SIG-M5 (cell line): ENCODE results near the gene NCAPH2.
"Not testable (repeated sequence)": the region's sequence is repeated elsewhere in the genome, so short reads cannot be mapped to it uniquely, and the experiment has no call there.

ENCODE experiments used
- DNase-seq: peaks from one replicate; lab custom pipeline; 2025; lab: John Stamatoyannopoulos, UW

NCAPH2 gene

DNA sequence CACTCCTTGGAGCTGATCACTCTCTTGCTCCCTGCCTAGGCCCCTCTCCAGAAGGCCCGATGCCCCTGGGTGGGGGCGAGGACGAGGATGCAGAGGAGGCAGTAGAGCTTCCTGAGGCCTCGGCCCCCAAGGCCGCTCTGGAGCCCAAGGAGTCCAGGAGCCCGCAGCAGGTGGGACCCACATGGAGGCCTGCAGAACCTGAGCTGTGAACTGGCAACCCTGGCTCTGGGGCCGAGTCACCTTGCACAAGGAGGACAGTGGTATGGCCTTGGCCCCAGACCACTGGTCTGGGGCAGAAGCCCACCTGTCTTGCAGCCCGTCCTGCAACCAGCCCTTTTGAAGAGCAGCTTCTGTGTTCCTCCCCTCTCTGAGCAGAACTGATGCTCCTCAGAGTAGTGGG, 11.1 kb downstream of the NCAPH2 start:
- no peak for DNase-seq

DNA sequence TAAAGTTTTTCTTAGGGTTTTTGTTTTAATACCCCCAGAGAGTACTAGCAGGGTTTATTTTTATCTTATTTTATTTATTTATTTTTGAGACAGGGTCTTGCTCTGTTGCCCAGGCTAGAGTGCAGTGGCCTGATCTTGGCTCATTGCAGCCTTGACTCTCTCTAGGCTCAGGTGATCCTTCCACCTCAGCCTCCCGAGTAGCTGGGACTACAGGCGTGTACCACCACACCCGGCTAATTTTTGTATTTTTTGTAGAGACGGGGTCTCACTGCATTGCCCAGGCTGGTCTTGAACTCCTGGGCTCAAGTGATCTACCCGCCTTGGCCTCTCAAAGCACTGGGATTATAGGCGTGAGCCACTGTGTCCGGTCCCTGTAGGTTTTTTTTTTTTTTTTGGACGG, 12.2 kb downstream of the NCAPH2 start:
- not testable (repeated sequence) for DNase-seq

DNA sequence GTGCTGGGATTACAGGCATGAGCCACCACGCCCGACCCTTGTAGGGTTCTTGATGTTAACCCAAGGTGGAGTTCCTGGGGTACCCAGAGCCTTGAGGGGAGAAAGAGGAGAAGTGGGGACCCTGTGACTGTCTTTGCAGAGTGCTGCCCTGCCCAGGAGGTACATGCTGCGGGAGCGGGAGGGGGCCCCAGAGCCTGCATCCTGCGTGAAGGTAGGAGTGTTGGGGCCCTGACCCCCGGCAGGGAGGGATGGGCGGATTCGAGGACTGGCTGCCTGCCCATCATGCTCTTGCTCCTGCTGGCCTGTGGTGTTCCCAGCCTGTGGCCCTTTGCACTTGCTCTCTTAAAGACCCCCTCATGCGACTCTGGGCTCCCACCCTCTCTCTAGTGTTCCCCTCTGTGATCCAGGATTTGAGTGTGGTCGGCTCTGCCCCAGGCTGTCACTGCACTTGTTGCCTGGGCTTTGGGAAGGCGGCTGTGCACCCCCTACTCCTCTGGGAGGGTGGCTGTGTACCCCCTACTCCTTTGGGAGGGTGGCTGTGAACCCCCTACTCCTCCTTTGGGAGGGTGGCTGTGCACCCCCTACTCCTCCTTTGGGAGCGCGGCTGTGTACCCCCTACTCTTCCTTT, 12.9 kb downstream of the NCAPH2 start:
- DNase-seq = no peak

DNA sequence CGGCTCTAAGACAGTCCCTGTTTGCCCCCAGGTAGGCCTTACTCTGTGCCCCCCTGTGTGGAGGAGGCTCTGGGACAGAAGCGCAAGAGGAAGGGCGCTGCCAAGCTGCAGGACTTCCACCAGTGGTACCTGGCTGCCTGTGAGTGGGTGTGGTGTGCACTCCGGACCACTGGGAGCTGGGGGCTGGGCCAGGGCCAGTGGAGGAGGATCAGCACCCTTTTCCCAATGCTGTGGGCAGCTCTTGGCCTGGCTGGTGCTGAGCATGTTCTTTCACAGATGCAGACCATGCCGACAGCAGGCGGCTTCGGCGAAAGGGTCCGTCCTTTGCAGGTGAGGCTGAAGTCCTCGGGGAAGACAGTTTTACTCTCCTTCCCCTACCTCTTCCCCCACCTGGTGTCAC, 13.7 kb downstream of the NCAPH2 start:
- no peak for DNase-seq

DNA sequence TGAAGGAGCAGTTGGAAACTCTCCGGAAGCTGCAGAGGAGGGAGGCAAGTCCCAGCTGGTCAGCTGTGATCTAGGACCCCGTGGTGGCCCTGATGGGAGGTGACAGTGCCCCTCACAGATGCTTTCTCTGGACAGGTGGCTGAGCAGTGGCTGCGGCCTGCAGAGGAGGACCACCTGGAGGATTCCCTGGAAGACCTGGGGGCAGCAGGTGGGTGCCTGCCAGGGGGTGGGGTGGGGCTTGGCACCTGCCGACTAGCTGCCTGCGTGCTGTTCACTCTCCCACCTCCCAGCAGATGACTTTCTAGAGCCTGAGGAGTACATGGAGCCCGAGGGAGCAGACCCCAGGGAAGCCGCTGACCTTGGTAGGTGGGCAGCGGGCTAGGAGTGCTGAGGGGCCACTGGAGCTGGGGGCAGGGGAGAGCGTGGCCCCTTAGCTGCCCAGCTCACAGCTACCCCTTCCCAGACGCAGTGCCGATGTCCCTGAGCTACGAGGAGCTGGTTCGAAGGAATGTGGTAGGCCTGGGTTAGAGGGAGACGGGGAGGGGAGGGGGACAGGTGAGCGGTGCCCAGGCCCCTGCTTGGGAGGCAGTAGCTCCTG, 14.3 kb downstream of the NCAPH2 start:
- DNase-seq = no peak

DNA sequence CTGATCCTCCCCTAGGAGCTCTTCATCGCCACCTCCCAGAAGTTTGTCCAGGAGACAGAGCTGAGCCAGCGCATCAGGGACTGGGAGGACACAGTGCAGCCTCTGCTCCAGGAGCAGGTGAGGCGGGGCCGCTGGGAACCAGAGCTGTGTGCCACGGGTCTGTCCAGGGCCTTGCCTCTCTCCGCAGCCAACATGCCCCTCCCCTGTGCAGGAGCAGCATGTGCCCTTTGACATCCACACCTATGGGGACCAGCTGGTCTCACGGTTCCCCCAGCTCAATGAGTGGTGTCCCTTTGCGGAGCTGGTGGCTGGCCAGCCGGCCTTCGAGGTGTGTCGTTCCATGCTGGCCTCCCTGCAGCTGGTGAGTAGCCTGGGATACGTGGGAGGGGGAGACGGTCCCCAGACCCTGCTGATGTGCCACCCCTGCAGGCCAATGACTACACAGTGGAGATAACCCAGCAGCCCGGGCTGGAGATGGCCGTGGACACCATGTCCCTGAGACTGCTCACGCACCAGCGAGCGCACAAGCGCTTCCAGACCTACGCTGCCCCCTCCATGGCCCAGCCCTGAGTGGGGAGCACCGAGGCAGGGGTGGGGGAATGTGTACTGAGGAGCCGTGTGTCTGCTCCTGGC, 14.9 kb downstream of the NCAPH2 start:
- no peak for DNase-seq

DNA sequence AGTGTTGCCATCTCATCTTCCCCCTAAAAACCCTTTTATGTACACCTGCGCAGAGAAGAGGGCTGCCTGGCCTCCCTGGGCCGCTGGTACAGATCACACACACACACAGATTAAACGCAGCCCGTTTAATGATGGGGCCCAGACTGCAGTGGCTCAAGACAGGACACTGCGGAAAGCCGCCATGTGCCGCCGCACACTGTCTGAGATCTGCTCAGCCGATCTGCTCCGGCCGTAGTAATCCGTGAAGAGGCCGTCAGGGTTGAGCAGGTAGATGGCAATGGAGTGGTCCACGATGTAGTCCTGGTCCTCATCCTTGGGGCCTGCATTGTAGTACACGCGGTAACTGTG, 15.4 kb downstream of the NCAPH2 start:
- no peak for DNase-seq

DNA sequence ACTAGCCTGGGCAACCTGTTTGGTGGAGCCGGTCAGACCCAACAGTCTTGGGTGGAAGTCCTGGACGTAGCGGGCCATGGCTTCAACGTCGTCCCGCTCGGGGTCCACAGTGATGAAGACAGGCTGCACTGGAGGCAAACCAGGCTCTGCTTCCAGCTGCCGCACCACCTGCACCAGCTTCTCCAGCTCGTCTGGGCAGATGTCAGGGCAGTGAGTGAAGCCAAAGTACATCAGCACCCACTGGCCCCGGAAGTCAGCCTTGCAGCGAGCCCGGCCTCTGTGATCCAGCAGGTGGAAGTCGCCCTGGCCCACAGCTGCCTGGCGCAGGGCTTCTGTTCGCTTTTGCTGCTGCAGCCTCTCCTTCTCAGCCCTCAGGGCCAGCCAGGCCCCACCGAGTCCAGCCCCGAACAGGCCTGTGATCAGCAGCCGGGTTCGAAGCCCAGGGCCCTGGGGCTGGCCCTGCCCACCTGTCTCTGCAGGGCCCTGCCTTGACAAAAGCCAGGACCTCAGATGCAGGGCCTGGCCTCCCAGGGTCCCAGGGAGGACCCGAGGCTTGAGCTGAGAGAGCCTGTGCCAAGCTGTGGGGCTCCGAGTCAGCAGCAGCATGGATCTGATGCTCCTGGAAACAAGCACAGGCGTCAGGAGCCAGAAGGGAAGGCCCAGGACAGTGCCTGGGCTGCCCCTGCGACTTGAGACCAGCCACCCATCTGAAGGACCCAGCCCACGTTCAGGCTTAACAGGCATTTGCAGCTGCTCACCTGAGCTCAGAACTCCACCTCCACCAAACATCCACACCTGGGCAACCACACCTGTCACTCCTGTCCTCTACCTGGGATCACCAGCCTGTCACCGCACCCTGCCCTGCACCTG, 16.0 kb downstream of the NCAPH2 start:
- no peak for DNase-seq

DNA sequence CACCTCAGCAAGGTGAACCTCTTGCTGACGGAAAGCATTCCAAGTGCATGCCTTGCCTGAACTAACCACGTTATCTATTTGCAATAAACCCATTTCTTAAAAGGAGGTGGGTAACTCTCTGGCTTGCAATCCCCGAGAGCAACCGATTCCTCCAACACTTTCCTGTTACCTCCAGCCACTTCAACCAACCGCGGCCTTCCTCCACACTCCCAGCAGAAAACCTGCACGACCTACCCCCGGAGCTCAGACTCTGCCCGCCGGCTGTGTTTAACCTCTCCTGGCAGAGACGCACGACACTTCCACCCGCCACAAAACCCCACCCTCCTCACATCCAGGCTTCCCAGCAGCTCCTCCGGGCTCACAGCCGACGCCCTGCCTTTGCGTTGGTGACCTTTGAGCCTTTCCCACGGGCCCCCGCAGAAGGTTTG, 16.7 kb downstream of the NCAPH2 start:
- DNase-seq = no peak

DNA sequence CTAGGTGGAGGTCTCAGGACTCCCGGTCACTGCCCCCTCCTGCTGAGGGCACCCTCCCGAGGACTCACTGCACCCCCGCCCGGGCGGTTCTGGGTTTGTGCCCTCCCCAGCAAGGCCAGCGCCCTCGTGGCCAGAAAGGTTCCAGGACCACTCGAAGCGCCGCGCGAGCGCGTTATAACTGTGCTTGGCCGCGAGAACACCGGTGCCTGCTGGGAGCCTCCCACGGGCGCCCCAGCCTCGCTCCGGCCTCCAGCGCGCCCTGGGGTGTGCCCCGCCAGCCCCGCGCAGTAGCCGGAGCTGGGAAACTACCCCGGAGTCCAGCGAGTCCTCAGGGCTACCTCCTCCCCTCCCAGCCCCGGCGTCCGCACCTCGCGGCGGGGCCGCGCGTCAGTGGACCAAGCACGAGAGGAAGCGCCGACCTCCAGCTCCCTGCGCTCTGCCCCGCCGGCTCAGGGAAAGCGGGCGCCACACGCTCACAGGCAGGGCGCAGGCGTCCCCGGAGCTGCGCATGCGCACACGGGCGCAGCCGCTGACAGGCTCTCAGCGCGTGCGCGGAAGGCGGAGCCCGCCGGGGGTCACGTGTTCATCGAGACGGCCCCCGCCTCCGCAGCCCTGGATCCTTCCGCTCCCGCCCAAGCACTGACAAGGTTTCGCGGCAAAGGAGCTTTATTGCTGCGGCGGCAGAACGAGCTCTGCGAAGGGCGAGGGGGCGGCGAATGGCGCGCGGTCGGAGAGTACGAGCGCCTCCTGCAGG, 17.3 kb downstream of the NCAPH2 start, which contains the start of gene SCO2:
TSS of gene SCO2 (minus strand) at position 495 of the 754 bp plus-strand sequence. CDS start 1,187 bp downstream, outside the sequence.
- DNase-seq = no peak

DNA sequence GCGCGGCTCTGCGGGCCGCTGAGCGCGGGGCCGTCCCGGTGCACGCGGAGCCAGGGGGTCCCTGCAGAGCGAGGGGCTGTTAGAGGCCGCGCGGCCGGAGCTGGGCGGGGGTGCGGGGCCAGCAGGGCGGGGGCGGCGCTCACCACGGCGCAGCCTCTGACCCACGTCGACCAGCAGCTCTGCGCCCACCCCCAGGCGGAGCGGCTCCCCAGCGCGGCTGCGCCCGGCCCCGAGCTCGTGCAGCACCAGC, 17.8 kb downstream of the NCAPH2 start:
- DNase-seq = no peak

DNA sequence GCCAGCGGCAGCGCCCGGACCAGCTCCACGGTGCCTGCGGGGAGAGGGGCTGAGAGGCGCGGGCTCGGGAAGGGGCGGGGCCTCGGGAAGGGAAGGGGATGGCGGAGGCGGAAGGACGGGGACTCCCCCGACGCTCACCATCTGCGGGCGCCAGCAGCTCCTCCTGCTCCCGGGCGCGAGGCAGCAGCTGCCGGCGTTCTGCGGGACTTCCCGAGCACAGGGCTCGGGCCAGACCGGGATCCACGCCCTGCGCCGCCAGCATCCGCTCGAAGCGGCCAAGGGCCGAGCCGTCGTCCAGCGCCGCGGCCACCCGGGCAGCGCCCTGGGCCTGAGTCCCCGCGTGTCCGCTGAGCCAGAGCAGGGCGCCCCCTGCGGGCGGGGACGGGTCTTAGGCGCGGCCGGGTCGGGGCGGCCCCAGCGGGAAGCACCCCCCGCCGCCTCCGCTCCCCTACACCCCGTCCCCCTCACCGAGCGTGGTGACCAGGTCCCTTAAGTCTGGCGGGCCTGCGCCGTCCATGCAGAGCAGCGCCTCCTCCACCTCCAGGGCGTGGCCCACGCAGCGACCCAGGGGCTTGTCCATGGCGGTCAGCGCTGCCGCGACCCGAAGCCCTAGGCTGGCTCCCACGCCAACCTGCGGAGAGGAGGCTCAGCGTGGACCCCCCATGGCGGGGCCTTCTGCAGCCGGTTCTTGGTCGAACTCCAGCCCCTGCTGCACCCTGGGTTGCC, 18.2 kb downstream of the NCAPH2 start:
- peak; percentile 37 for DNase-seq

DNA sequence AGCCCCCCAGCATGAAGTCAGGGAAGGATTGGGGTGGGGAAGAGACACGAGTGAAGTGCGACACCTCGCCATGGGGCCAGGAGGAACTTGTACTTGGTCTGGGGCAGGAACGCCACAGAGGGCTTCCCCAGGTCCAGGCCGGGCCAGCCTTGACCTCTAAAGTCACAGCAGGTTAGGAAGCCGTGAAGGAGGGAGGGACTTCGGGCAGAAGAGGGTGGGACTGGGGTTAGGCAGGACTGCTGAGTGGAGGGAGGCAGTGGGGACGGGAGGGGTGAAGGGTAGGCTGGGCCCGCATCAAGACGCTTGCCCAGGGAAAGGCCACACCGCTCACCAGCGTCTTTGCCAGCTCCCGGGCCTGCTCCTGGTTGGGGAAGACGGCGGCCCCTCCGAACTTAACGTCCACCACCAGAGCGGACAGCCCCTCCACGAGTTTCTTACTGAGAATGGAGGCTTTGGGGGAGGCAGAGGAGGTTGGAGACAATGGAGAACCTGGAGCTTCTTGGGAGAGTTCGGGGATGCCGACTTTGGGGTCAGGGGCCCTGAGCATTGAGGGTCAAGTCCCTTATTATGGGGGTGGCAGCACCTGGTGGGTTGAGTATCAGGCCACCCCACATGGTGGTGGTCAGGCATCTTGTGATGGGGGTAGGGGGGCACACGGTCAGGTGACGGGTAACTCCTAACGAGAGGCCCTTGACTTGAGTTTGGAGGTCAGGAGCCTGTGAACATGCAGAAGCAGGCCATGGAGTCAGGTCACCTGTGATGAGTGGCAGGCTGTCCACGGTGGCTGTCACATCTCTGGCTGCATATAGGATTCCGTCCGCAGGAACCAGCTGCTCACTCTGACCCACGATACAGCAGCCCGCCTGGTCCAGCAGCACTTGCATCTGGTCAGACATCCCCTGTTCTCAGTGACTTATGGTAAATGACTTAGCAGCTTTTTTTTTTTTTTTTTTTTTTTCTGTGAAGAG, 19.1 kb downstream of the NCAPH2 start:
- DNase-seq = no peak

DNA sequence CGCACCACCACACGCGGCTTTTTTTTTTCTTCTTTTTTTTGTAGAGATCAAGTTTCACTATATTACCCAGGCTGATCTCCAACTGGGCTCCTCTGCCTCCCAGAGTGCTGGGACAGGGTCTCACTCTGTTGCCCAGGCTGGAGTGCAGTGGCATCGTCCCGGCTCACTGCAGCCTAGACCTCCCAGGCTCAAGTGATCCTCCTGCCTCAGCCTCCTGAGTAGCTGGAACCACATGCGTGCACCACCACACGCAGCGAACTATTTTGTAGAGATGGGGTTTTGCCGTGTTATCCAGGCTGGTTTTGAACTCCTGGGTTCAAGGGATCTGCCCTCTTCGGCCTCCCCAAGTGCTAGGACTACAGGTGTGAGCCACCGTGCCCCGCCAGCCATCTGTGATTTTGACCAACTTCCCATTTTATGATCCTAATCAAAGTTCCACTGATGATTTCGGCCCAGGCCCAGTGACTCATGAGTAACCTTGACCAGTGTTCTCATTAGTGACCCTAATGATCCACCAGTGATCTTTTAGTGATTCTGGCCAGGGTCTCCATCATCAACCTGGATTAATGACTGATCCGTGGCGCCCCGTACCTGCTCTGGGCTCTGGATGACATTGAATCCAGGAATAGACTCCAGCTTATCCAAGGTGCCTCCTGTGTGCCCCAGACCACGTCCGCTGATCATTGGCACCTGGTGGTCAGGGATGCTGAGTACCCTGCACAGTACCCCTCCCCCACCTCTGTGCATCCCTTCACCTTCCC, 20.1 kb downstream of the NCAPH2 start:
- no peak for DNase-seq

DNA sequence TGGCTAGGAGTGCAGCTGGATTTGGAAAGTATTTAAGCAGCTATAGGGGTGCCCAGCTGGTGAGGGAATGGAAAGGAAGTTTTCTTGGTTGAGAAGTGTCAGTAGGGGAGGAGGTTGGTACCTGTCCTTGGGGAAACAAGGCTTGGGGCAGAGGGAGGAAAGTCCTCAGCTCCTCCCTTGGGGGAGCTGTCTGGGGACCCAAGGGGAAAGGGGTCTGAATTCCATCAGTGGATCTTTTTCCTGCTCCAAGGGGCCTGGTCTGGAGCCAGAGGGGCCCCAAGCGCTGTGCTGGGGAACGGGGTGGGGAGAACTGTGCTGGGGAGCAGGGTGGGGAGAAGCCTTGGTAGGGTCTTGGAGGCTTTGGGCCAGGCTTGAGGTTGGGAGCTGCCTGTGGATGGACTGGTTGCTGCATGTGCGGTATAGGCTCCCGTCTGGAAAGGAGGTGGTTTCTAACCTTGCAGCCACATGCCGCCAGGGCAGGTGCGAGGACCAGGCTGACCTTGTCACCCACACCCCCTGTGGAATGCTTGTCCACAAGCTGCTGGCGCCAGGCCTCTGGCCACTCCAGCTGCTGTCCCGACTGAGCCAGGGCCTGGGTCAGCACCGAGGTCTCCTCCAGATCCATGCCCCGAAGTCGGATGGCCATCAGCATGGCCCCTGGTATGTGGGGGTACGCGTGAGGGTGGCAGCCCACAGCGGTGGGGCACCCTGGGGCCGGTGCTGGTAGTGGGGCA, 20.8 kb downstream of the NCAPH2 start:
- no peak for DNase-seq

DNA sequence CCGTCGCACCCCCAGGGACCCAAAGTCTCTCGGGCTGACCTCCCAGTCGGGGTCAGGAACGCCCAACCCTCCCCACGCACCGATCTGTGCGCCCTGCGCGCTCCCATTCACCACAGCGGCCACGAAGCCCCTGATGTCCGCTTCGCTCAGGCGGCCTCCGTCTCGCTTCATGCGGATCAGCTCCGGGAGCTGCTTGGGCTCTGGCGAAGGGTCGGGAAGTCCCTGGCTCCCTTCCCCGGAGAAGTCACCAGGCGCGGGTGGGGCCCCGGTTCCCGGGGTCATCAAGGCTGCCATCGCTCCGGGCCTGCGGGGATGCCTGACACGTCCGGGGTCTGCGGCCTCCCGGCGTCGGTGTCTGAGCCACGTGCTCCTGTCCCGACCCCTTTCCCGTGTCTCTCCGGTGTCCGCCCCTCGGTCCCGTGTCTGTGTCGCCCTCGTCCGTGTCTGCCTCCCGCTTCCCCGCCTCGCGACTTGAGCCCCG, 21.4 kb downstream of the NCAPH2 start:
- no peak for DNase-seq

DNA sequence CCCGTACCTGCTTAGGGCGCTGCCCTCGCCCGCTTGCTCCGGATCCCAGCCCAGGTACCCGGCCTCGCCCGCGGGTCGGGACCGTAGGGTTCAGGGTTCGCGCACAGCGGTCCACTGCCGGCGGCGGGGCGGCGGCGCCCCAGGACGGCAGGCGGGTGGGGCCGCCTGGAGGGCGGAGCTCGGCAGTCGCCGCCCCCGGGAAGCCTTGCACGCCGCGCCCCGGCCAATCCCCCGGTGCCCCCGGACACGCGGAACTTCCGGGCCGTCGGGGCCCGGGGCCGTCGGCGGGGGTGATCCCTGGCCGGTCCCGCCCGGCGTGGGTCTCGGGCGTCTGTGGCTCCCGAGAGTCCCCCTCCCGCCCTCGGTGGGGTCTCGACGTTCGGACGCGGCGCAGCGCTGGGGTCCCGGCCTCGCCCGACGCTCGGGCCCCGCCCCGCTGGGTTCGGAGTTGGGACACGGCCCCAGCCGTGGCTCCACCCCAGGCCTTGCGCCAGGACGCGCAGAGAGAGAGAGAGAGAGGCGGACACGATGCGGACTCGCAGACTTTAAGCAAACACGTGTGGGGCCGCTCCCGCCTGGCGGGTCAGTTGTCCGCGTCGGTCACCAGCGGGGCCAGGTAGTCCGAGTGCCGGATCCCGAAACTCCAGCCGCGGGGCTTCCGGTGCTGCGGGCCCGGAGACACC, 22.0 kb downstream of the NCAPH2 start, which contains the start of gene TYMP:
TSS of gene TYMP (minus strand) at position 116 of the 683 bp plus-strand sequence. CDS start 303 bp downstream, outside the sequence.
- no peak for DNase-seq

DNA sequence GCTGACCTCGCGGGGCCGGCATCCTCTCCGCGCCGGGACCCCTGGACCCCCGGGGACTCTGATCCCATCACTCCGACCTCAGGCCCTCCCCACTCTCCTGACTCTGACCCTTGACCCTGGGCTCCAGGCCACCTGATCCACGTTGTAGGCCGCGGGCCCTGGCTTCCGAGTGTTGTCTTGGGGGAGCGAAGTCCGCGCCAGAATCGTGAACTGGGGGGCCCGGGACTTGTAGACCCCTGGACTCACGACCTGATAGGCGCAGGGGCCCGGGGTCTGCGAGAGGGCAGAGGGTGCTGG, 22.5 kb downstream of the NCAPH2 start:
- no peak for DNase-seq
